GM18868 (cell line): ENCODE data around the gene PBRM1.
A peak's percentile ranks its signal among the peaks of the same experiment; 100 is the strongest.
"Not testable (repeated sequence)": the region's sequence is repeated elsewhere in the genome, so short reads cannot be mapped to it uniquely, and the experiment has no call there.

ENCODE experiments used
- ATAC-seq: cut with Tn5 transposase; IDR thresholded peaks from one replicate; pipeline ENCODE4 v1.9.1; 2021; ENCODE audit warnings: mild to moderate bottlenecking, moderate library complexity; ENCODE audit not compliant: unreplicated experiment

Gene PBRM1

DNA sequence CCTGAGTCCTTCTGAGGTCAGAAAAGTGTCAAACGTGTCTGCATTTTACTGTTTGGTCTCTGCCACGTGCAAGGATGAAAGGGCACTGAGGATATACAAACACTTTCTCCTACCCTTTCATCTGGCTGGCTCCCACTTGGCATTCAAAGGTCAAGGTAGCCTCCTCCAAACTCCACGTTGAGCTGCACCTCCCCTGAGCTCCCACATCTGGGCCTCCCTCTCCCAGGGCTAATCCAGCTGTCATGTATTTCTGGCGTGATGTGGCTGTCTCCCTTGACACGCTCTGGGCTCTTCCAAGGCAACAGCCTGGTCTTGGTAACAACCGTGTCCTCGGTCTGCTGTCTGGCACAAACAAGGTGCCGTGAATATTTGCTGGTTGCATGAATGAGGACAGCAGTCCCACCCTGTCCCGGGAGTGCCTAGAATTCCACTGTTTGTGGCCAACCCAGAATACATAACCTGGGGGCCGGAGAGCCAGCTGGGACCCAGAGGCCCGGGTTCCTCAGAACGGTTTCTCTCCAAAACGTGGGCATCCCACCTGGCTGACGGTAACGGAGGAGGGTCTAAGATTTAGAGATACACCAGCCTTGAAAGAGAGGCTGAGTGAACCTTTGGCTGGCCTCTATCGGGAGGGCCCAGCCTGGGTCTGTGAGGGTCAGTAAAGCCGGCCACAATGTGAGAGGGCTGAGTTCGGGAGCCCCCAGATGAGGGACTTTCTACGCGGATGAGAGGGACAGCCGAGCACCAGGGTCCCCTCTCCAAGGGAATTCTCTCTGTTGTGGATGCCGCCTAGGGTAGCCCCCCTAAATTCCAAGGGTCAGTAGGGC is 19.1 kb upstream of the PBRM1 start:
- no peak for ATAC-seq

DNA sequence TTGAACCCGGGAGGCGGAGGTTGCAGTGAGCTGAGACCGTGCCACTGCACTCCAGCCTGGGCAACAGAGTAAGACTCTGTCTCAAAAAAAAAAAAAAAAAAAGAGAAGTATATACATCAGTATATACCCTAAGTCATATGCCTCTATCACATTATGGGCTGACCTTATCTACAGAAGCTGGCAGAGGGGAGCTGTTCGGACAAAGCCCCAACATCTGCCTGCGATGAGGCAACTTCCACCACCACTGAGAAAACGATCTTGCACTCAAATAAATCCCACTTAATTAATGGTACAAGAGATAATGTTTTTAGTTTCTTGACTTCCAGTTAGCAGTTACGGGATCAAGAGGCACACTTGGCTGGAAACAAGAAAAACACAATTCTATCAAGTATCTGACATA is 17.6 kb upstream of the PBRM1 start:
- no peak for ATAC-seq

DNA sequence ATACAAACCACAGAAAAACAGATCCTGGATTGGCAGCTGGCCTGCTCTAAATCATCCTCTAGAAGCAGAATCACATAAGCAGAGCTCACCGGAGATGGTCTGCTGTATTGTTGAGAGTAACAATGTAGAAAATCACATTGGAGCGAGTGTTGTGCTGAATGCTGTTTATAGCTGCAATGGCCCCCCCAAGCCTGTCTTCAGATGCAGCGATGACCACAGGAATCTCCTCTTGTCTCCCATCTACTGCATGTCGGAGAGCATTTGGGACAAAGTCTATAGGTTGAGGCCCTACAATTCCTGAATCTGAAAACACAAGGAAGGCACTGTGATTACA is 11.9 kb upstream of the PBRM1 start:
- ATAC-seq = no peak

DNA sequence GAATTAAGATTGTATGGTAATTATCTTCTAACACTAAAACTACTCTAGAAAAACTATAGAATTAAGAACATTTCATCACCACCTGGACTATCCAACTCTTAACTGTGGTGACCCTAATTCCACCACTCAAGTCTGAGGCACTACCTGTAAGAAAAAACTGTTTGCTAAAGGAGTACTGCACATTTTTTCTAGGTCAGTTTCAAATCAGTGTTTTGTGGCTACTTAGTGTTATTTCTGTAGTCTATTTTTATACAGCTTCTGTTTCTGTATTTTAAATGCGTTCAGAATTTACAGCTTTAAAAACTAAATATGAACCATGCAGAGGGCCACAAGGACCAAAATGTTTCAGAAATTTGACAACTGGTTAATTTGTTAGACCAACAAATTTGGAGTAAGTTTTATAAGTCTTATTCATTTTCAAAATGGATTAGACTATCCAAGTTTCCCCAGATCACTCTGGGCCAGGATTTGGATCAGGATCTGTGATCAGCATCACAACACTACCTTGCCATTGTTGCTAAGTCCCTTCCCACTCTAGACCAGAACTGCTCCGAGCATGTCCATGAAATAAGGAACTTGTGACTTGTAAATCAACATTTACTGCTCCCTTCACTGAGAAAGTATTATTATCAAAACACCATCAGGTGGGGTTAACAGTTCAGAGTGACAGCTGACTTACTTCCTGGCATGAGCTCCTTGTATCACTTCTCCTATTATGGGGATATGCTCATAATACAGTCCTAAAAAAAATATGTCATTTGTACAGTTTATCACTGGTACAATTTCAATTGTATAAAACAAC is 11.3 kb upstream of the PBRM1 start:
- no peak for ATAC-seq

DNA sequence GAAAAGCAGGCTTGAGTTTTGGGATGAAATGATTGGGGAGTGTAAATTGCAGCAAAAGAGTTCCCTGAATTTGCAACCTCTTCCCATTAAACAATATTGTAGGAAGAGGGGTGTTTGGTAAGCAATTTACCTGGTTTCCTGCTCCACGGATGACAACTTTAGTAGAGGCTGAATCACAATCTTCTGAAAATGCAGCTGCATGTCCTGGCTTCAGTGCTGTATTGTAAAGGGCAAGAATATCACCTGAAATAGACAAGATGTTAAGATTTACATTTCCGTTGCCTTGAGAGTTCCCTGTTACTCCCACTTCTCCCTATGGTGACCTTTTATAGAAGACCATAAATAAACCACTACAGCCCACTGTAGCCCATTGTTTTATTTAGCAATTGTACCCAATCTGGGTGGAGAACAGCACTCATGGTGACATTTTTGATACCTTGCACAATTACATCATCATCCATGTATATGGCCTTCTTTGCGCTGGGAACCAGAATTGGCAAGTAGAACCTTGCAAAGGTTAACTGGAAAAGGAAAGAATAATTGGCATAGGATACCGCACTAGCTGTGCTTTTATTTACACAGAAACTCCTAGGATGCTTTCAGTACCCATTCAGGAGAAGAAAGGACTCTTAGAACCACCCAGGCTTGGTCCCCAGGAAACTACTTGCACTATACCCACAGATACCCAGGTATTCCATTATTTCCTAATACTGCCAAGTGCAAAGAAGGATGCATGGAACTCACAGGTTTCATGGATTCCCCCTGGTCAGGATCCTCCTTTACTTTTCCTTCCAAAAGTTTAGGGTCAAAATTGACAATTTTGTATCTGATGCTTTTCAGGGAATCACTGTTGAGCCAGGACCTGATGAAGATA is 10.3 kb upstream of the PBRM1 start:
- ATAC-seq = no peak

DNA sequence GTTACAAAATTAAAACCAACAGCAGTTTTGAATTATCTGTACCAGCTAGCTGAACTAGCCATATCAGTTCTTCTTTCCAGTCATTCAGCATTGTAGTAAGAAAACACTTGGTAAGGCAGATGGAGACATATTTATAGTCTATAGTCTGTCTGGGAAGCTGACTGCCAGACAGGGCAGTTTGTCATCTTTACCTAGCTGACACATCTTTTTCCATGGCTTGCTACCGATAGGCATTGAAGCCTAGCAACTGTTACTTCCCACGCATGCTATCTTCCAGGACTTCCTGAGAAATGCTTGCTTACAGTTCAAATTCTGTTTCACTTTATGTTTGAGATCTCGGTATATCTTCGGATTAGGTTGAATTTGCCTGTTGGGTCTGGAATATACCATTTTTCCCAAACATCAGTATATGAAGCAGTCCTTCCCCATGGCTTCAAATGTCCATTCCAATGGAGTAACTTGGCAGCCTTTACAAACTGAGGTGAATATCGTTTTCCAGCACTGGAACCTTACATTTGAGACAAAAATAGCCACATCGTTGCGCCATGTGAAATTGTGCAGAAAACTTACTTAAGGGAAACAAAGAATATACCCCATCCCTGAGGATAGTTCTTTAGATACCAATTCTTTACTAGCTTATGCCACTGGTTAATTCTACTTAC is 8.9 kb upstream of the PBRM1 start:
- ATAC-seq = no peak

DNA sequence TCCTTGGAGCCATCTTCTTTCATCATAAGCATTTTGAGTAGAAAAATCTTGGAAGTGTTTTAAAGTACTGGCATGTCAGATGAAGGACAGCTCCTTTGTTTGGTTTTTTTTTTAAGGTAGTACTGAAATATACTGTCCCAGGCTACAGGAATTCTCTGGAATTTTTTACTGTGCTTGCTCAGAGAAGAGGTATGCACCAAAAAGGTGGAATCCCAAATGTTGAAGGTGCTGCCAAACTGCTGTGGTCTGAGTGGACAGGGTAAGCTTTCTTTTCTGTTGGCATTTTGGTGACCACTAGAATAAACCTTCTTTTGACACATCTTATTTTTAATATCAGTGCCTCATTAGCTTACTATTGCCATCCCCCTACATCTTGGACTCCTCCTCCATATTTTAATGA is 7.4 kb upstream of the PBRM1 start:
- ATAC-seq = no peak

DNA sequence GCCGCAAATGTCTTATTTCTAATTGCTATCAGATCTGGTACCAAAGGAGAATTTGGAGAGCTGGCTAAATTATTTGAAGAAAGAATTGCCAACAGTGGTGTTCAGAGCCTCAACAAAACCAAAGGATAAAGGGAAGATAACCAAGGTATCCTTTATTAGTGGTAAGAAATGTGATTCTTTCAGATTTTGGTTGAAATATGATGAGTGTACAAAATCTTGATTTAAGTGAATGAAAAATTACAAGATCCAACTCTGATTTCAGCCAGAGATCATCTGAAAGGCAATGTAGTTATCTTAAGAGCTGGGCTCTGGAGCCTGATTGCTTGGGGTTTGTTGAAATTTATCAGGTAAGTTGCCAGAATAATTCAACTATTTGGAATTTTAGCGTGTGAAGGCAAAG is 4.8 kb upstream of the PBRM1 start:
- no peak for ATAC-seq

DNA sequence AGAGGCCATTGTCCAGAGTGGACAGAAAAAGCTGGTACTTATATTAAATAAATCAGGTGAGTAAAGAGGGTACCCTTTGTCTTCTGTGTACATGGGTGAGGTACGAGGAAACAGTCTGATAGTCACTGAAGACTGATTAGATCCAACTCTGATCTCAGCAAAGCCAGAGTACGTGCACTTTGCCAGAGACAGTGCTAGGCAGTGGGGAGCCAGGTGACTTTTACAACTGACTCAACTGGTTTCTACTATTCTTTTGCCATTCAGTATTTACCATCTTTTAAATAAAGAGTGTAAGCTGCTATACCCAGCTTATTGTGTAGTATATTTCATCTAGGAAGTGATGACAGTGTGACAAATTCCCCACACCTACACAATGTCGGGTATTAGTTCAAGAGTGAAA is 3.4 kb upstream of the PBRM1 start:
- no peak for ATAC-seq

DNA sequence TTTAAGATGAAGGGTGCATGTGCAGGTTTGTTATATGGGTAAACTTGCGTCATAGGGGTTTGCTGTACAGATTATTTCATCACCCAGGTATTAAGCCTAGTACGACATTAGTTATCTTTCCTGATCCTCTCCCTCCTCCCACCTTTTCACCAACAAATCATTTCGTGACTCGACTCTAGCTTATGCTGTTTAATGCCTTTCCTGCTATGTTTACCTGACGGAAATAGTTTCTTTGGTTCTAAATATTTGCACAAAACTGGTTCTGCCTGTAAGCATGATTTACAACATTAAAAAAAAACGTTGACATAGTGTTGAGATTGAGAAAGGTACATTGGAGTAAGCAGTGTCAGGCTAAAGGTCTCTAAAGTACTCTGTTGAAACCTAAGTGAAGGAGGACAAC is 2.6 kb upstream of the PBRM1 start:
- no peak for ATAC-seq

DNA sequence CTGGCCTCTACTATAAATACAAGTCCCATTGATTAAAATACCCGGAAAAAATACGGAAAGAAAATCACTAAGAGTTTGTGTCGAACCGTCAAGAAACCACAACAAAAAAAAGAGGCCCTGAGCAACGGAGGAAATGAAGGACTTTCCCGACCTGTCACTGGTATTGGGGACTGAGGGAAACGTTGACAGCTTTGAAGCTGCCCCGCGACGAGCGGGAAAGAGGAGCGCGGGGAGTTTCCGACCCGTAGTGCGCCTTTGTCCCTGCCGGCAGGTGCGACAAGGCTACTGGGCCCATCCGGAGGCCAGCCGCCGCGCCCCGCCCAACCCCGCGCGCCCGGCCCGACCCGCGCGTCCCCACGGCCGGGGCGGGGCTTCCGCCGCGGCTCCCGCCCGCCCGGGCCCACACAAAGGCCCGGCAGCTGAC is 416 bp downstream of the PBRM1 start:
- ATAC-seq = peak; percentile 76

DNA sequence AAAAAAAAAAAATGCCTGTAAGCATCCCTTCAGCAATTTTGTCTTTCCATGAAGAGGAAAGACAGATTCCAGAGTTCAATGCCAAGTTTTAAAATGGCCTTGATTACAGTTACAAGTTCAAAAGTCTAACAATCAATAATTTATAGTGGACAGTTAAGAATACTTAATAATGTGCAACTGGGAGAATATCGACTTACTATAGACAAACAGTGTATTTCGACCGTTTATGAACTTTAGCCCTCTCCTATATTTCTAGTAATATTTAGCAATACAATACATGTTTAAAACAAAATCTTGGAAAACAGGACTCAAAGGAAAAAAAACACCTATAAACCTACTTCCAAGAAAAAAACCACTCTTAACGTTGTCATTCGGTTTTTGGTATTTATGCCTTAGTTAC is 1.5 kb downstream of the PBRM1 start:
- ATAC-seq = no peak

DNA sequence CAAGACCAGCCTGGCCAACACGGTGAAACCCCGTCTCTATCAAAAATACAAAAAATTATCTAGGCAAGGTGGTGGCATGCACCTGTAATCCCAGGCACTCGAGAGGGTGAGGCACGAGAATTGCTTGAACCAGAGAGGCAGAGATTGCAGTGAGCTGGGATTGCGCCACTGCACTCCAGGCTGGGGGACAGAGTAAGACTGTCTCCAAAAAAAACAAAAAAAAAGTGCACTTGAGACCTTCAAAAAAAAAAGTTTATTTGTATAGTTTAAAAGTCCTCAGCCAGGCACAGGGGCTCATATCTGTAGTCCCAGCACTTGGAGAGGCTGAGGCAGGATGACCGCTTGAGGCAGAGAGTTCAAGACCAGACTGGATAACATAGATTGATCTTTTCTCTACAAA is 2.1 kb downstream of the PBRM1 start:
- no peak for ATAC-seq

DNA sequence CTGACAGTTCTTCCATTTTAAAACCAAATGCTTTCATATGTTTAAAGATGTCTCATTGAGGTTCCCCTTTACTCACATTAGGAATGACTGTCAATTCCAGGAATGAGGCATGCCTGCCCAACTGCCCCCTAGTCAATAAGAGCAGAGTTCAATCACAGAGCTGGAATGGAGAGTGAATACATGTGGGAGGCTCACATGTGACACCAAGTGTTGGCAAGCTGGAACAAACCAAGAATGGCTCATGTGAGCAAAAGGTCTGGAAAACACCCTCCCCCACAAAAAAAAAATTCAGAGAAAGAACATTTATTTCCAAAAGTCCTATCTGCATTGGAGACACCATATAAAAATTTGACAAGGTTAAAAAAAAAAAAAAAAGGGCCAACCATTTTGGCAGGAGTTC is 3.7 kb downstream of the PBRM1 start:
- no peak for ATAC-seq

DNA sequence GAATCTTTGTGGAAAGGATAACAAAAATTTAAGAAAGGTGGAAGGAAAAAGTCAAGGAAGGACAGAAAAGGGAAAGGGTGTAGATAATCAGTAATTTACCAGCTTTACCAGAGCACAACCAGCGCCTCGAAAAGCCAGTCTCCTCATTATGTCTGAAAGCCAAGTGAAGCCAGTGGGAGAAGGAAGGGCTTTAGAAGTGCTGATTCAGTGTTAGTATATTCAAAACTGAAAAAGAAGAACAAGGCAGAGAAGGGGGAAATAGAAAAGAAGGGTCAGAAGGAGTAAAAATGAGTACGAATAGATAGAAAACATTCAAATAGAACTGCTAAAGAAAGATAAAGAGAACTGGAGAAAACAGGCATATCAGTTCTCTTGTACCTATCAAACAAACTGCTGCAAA is 4.1 kb downstream of the PBRM1 start:
- no peak for ATAC-seq

DNA sequence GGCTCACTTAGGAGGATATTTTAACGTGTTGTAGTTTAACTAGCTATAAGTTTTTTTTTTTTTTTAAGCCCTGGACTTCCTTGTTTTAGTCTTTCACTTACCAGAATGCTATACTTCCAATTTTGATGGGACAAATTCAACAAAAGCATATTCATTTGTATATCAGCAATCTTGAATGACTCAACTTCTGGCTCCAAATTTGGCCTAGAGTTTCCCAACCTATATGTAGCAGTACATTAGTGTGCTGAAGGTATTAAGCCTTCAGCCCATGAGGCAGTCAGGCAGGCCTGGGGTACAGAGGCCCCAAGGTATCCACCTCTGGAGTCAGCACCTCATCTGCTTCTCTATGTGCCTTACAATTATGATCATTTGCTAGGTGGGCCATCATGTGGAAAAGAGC is 5.9 kb downstream of the PBRM1 start:
- ATAC-seq = no peak

DNA sequence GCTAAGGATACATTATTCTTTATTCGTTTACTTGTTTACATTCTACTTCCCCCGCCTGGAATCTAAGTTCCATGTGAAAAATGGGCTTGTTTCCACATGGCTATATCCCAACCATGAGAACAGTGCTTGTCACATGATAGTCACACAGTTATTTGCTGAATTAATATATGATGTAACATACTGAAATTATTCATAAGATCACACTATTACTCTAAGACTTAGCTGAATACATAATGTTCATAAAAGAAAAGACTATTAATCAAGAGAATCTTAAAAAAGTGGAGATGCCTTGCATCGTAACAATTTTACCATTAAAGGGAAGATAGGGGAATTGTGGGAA is 6.5 kb downstream of the PBRM1 start:
- ATAC-seq = no peak

DNA sequence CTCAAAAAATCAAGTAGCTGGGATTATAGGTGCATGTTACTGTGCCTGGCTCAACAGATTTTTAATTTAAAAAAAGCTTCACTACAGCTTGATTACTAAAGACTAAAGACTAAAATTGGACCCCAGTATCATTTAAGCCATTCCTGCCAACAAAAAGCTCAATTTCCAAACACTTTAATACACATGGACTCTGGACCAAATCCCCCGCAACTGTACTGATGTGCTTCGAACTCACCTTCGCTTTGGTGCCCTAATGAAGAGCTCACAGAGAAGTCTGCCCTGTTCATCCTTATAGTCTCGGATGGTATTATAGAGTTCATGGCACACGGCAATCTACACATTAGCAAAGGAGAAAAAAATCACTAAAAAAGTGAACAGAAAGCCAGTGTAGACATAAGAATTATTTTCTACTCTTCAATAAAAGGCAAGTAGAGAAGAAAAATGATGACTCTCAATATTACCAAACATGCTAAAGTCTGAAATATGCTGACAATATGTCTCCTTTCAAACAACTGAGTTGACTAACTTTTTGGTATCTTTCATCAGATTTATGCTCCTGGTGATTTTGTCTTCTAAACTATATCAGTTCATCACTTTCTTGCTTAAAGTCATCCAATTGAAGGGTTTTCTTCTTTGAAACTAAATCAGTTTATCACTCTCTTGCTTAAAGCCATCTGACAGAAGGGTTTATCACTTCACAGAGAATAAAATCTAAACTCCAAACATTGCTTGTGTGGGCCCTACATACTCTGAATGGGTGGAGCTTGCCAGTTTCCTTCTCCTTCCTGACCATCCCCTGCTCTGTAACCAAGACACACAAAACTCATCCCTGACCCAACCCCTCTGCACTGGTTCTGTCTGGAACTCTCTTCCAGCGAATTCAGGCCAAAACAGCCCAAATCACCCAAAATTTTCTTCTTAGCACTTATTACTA is 7.2 kb downstream of the PBRM1 start:
- no peak for ATAC-seq

DNA sequence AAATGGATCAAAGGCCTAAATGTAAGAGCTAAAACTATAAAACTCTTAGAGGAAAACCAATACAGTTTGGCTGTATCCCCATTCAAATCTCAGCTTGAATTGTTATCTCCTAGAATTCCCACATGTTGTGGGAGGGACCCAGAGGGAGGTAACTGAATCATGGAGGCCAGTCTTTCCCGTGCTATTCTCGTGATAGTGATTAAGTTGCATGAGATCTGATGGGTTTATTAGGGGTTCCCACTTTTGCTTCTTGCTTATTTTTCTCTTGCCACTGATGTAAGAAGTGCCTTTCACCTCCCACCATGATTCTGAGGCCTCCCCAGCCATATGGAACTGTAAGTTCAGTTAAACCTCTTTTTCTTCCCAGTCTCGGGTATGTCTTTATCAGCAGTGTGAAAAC is 9.5 kb downstream of the PBRM1 start:
- ATAC-seq = not testable (repeated sequence)

DNA sequence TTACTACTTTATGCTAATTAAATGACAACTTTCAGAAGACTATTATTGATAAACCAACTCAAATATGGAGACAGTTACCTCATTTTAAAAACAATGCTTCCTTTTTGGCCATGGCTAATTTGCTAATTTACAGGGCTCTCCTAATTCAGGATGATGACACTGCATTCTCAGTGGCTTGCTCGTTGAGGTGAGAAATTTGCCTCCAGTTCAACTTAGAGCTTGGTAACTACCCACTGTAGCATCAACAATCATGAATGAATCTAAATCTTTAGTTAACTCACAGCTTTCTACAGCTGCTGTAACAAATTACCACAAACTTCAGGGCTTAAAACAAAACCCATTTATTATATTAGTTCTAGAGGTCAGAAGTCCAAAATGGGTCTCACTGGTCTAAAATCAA is 14.0 kb downstream of the PBRM1 start:
- ATAC-seq = no peak
